NCI-H345 treated with DMSO at 0.1 percent for 48 hours (cell line): ENCODE data around the gene SPNS3.

Experiments used
- DNase-seq: peaks from one replicate; lab custom pipeline; 2025; ENCODE audit not compliant: unreplicated experiment; lab: John Stamatoyannopoulos, UW

The SPNS3 gene

GRCh38 chr17:4507361-4508111, 73.8 kb downstream of the SPNS3 start:
- DNase-seq: no peak

- no peak for DNase-seq
These were observed 74.5 kb downstream of the SPNS3 start for GRCh38 chr17:4508207-4508606.

- DNase-seq: no peak
These were observed 75.7 kb downstream of the SPNS3 start for GRCh38 chr17:4509401-4509800.

- DNase-seq: no peak
These were observed 76.3 kb downstream of the SPNS3 start for GRCh38 chr17:4509923-4510617.

GRCh38 chr17:4510618-4510941, 76.8 kb downstream of the SPNS3 start:
- DNase-seq: no peak

GRCh38 chr17:4511199-4511932, 77.6 kb downstream of the SPNS3 start:
- DNase-seq: no peak

GRCh38 chr17:4512156-4513112, 78.7 kb downstream of the SPNS3 start:
- no peak for DNase-seq

GRCh38 chr17:4513113-4514032, 79.6 kb downstream of the SPNS3 start:
- no peak for DNase-seq

GRCh38 chr17:4514206-4514605, 80.5 kb downstream of the SPNS3 start:
- DNase-seq: no peak

- DNase-seq: no peak
These were observed 81.0 kb downstream of the SPNS3 start for GRCh38 chr17:4514779-4515178.

GRCh38 chr17:4515501-4515900, 81.8 kb downstream of the SPNS3 start:
- DNase-seq: no peak

GRCh38 chr17:4516735-4517134, 83.0 kb downstream of the SPNS3 start:
- DNase-seq: no peak

GRCh38 chr17:4518901-4519300, 85.2 kb downstream of the SPNS3 start:
- no peak for DNase-seq

GRCh38 chr17:4519361-4519788, 85.6 kb downstream of the SPNS3 start:
- no peak for DNase-seq

- DNase-seq: no peak
These were observed 86.5 kb downstream of the SPNS3 start for GRCh38 chr17:4520060-4520893.

- no peak for DNase-seq
These were observed 87.3 kb downstream of the SPNS3 start for GRCh38 chr17:4520894-4521600.

GRCh38 chr17:4522661-4523060, 88.9 kb downstream of the SPNS3 start:
- no peak for DNase-seq

- DNase-seq: no peak
These were observed 90.2 kb downstream of the SPNS3 start for GRCh38 chr17:4523946-4524345.
